A549 (cell line): ENCODE measurements around the gene UQCC2. TPM values are rescaled to one million over a fixed set of nuclear protein-coding genes. Genes with fewer than 3 reads are reported as not detected.

Experiments used
- ATAC-seq, 2 experiments: fragments of 200-7000 bp in 1 of 2; fragments of >200 bp in 1 of 2; cut with Nextera tagmentation in 1 of 2; cut with Tn5 transposase in 1 of 2; 3 replicates each; pipeline versions ENCODE4 v1.8.0 to v1.9.1; 2018 to 2020; ENCODE audit warnings: mild to moderate bottlenecking in 1 of 2, moderate library complexity in 1 of 2
- CTCF ChIA-PET: fragments of 300-600 bp; sonication (Branson Sonifier 250); formaldehyde crosslinking; extraction: SDS; loops from one replicate; lab custom pipeline; 2021; ENCODE audit warnings: antibody characterized with exemption, inconsistent platforms; lab: Yijun Ruan, JAX
- POLR2A ChIA-PET: fragments of 350-600 bp; formaldehyde crosslinking; extraction: SDS; loops from one replicate; lab custom pipeline; 2021; ENCODE audit warnings: antibody characterized with exemption, inconsistent platforms; lab: Yijun Ruan, JAX
- DNase-seq, 2 experiments: peaks; one replicate each; pipeline versions ENCODE4 v3.0.0 to v3.0.0-alpha.2; 2011 to 2016; ENCODE audit warnings: low read depth in 1 of 2, low spot score in 1 of 2
- FAIRE-seq: peaks from 2 replicates; lab custom pipeline; 2011; peaks lifted over from hg19 to GRCh38; lab: Jason Lieb, UNC
- H3K27ac ChIP-seq, 2 experiments: fragments of >200 bp; sonication (Bioruptor Twin); formaldehyde crosslinking; 3 replicates each; pipeline ENCODE4 v1.5.1; 2016 to 2017
- H3K4me1 ChIP-seq: fragments of >200 bp; sonication (Bioruptor Twin); formaldehyde crosslinking; 3 replicates; pipeline ENCODE4 v1.6.1; 2016
- H3K4me2 ChIP-seq: fragments of >200 bp; sonication (Bioruptor Twin); formaldehyde crosslinking; 3 replicates; pipeline ENCODE4 v1.6.1; 2016
- H3K4me3 ChIP-seq: fragments of >200 bp; sonication (Bioruptor Twin); formaldehyde crosslinking; 3 replicates; pipeline ENCODE4 v1.5.1; 2016
- H3K9me3 ChIP-seq: fragments of >200 bp; sonication (Bioruptor Twin); formaldehyde crosslinking; 3 replicates; pipeline ENCODE4 v1.6.1; 2016
- BCL3 ChIP-seq: fragments of >200 bp; sonication (Bioruptor Twin); formaldehyde crosslinking; IDR thresholded peaks from 3 replicates; pipeline ENCODE4 v1.6.1; 2016
- CBX8 ChIP-seq: fragments of 200-600 bp; sonication (generic); IDR thresholded peaks from 2 replicates; pipeline ENCODE4 v1.6.1; 2016
- CEBPB ChIP-seq, 2 experiments: fragments of >200 bp in 1 of 2; sonication (Bioruptor Twin) in 1 of 2; formaldehyde crosslinking in 1 of 2; IDR thresholded peaks; 2 replicates each; pipeline ENCODE4 v1.6.1; 2012 to 2016
- E2F6 ChIP-seq: IDR thresholded peaks from 2 replicates; pipeline ENCODE4 v1.6.1; 2012; ENCODE audit warnings: low read depth, borderline replicate concordance
- EHMT2 ChIP-seq: fragments of 200-600 bp; sonication (generic); IDR thresholded peaks from 2 replicates; pipeline ENCODE4 v1.6.1; 2016; ENCODE audit warnings: antibody characterized with exemption, low read depth, mild to moderate bottlenecking, moderate library complexity
- ELK1 ChIP-seq: fragments of 150-350 bp; IDR thresholded peaks from 2 replicates; pipeline ENCODE4 v1.6.1; 2014; ENCODE audit warnings: low read depth, mild to moderate bottlenecking, low read length
- EP300 ChIP-seq, 2 experiments: fragments of >200 bp; sonication (Bioruptor Twin); formaldehyde crosslinking; IDR thresholded peaks; 2 replicates in 1 of 2; 3 replicates in 1 of 2; pipeline ENCODE4 v1.6.1; 2016 to 2017
- FOSB ChIP-seq: fragments of 250-450 bp; sonication (Bioruptor Pico); IDR thresholded peaks from 2 replicates; pipeline ENCODE4 v1.5.0; 2020; ENCODE audit warnings: mild to moderate bottlenecking, moderate library complexity
- FOSL2 ChIP-seq, 2 experiments: fragments of 450-650 bp in 1 of 2; fragments of >200 bp in 1 of 2; sonication (Bioruptor Twin) in 1 of 2; formaldehyde crosslinking; IDR thresholded peaks; 2 replicates each; pipeline versions ENCODE4 v1.5.0 to v1.6.1; 2016 to 2020; ENCODE audit warnings: mild to moderate bottlenecking in 1 of 2, moderate library complexity in 1 of 2
- HEYL ChIP-seq: fragments of 250-450 bp; sonication (Bioruptor Pico); IDR thresholded peaks from 2 replicates; pipeline ENCODE4 v1.8.0; 2021; ENCODE audit warnings: mild to moderate bottlenecking, moderate library complexity
- JUN ChIP-seq, 2 experiments: fragments of >200 bp; sonication (Bioruptor Twin); formaldehyde crosslinking; IDR thresholded peaks; 2 replicates in 1 of 2; 3 replicates in 1 of 2; pipeline ENCODE4 v1.6.1; 2016 to 2017
- KDM1A ChIP-seq: fragments of 200-600 bp; sonication (generic); IDR thresholded peaks from 2 replicates; pipeline ENCODE4 v1.6.1; 2016; ENCODE audit warnings: low read depth, mild to moderate bottlenecking
- KDM5A ChIP-seq: fragments of 200-600 bp; sonication (generic); IDR thresholded peaks from 2 replicates; pipeline ENCODE4 v1.6.1; 2016; ENCODE audit warnings: antibody characterized with exemption, mild to moderate bottlenecking
- MYC ChIP-seq: IDR thresholded peaks from 2 replicates; pipeline ENCODE4 v1.6.1; 2012; ENCODE audit warnings: mild to moderate bottlenecking, inconsistent platforms, low read length, improper control_type of control experiment, borderline replicate concordance
- NFE2L2 ChIP-seq: fragments of 150-350 bp; conservative IDR thresholded peaks from 2 replicates; pipeline ENCODE4 v1.6.1; 2014; ENCODE audit warnings: low read length
- NPAS2 ChIP-seq: fragments of 250-450 bp; sonication (Bioruptor Pico); IDR thresholded peaks from 2 replicates; pipeline ENCODE4 v1.8.0; 2022; ENCODE audit warnings: mild to moderate bottlenecking, moderate library complexity, borderline replicate concordance
- NR3C1 ChIP-seq: fragments of >200 bp; sonication (Bioruptor Twin); formaldehyde crosslinking; IDR thresholded peaks from 3 replicates; pipeline ENCODE4 v1.6.1; 2017
- POLR2A ChIP-seq: IDR thresholded peaks from 2 replicates; pipeline ENCODE4 v1.6.1; 2012; ENCODE audit warnings: mild to moderate bottlenecking, low read length
- RARB ChIP-seq: fragments of 250-450 bp; sonication (Bioruptor Pico); IDR thresholded peaks from 2 replicates; pipeline ENCODE4 v1.8.0; 2021; ENCODE audit warnings: mild to moderate bottlenecking, moderate library complexity
- RNF2 ChIP-seq: fragments of 200-600 bp; sonication (generic); IDR thresholded peaks from 2 replicates; pipeline ENCODE4 v1.6.1; 2016; ENCODE audit warnings: low read depth, mild to moderate bottlenecking, antibody characterized with exemption, moderate library complexity, borderline replicate concordance
- TFCP2L1 ChIP-seq: fragments of 250-450 bp; sonication (Bioruptor Pico); IDR thresholded peaks from 2 replicates; pipeline ENCODE4 v1.5.0; 2021; ENCODE audit warnings: mild to moderate bottlenecking
- TP53 ChIP-seq: fragments of 250-450 bp; sonication (Bioruptor Pico); IDR thresholded peaks from 2 replicates; pipeline ENCODE4 v1.5.0; 2021; ENCODE audit warnings: mild to moderate bottlenecking, moderate library complexity
- USF2 ChIP-seq: fragments of 450-650 bp; IDR thresholded peaks from 2 replicates; pipeline ENCODE4 v1.6.1; 2014; ENCODE audit warnings: antibody characterized with exemption
- ZC3H11A ChIP-seq: fragments of 450-650 bp; IDR thresholded peaks from 2 replicates; pipeline ENCODE4 v1.6.1; 2014; ENCODE audit warnings: antibody characterized with exemption, mild to moderate bottlenecking
- WGBS: methylation state at CpG from one replicate; pipeline ENCODE4 v1.1.6; 2017; ENCODE audit errors: missing lambda C conversion rate; 5-methylcytosine and 5-hydroxymethylcytosine counted together
- polyA plus RNA-seq, 4 experiments: library from polyadenylated mRNA; depleted of rRNA in 3 of 4; stranded (reverse); fragments of >200 nt; fragmentation: RNase III in 1 of 4; extraction: RNeasy Plus Mini Kit Qiagen cat#74134 plus additional on column Dnase treatment in 1 of 4; gene quantifications; 2 replicates in 3 of 4; 3 replicates in 1 of 4; pipeline ENCODE4 v1.2.3, GENCODE V29; 2011 to 2017

Gene UQCC2
- polyA plus RNA-seq, 2 of the 4 experiments (the other 2 are of a cell fraction): 65.5 to 82.0 TPM

- Histone ChIP-seq H3K4me2 (no peak overlapping the region), H3K9me3 (no peaks in the 10 kb centered on the region), H3K4me1 (no peaks in the 10 kb centered on the region; the same call in 2 of the 3 replicates), H3K4me3 (no peak overlapping the region), H3K27ac (no peak overlapping the region)
- 82% methylated on average over 7 of the region's 7 CpGs for WGBS
- no peak for ATAC-seq
- ChIA-PET CTCF (interaction anchor here (1.1 to 3.6 kb wide), 4 partner anchors 14 to 437 kb away, joined by 3 to 12 read pairs (median 5); no protein-coding TSS in a partner anchor), POLR2A (no interaction called here)
- TF ChIP-seq KDM1A (no peak), USF2 (no peak), TP53 (CRISPR knock-in tag) (no peak), EHMT2 (no peak), NR3C1 (no peak)
- FAIRE-seq: no peak
- DNase-seq: no peak
Observed at GRCh38 chr6:33716379-33716778, 4.9 kb upstream of the UQCC2 start.

- no peak overlapping the region for H3K4me3 ChIP-seq
- no peak overlapping the region for H3K27ac ChIP-seq
- no peak for TF ChIP-seq FOSL2 (IDR thresholded peaks at IDR 0.05)
- TF ChIP-seq FOSL2 (CRISPR knock-in tag; IDR thresholded peaks at IDR 0.05): no peak
- TF ChIP-seq HEYL (CRISPR knock-in tag): no peak
- TF ChIP-seq JUN (IDR thresholded peaks at IDR 0.05): no peak
- no peak for TF ChIP-seq ZC3H11A
- no peak for TF ChIP-seq NR3C1
- no peak for TF ChIP-seq CEBPB (IDR thresholded peaks at IDR 0.05)
- no peak for TF ChIP-seq EP300 (IDR thresholded peaks at IDR 0.05)
- no peak for TF ChIP-seq NFE2L2
- TF ChIP-seq MYC: no peak
- no peak for TF ChIP-seq NPAS2 (CRISPR knock-in tag)
- TF ChIP-seq ELK1: no peak
- no peak for TF ChIP-seq POLR2A
- no peak for TF ChIP-seq TFCP2L1 (CRISPR knock-in tag)
- TF ChIP-seq RARB: no peak
- TF ChIP-seq CBX8: no peak
- TF ChIP-seq E2F6: no peak
- TF ChIP-seq BCL3: no peak
- no peak for TF ChIP-seq KDM5A
- TF ChIP-seq RNF2: no peak
- TF ChIP-seq FOSB: no peak
- ChIA-PET POLR2A (no interaction called here), CTCF (interaction anchor here (1.3 to 3.8 kb wide), 7 partner anchors 11 to 449 kb away, joined by 3 to 23 read pairs (median 4); no protein-coding TSS in a partner anchor)
- 52% methylated on average over 7 of the region's 7 CpGs for WGBS
- H3K4me2 ChIP-seq: no peak overlapping the region
- DNase-seq (no peak), ATAC-seq (no peak), FAIRE-seq (no peak)
- no peaks in the 10 kb centered on the region for H3K9me3 ChIP-seq
- peaks cover 10% of the 10 kb centered on the region; the same call in 2 of the 3 replicates for H3K4me1 ChIP-seq
Observed at GRCh38 chr6:33714385-33715040, 3.0 kb upstream of the UQCC2 start.
